GM12872 (cell line): ENCODE data around the gene TOGARAM2.

Source experiments
- CTCF ChIP-seq: IDR thresholded peaks from 3 replicates; pipeline ENCODE4 v1.5.1; 2011; ENCODE audit warnings: low read depth, mild to moderate bottlenecking, low read length, moderate library complexity; ENCODE audit not compliant: insufficient read depth

The TOGARAM2 gene

GRCh38 chr2:29060441-29060840, 79.3 kb downstream of the TOGARAM2 start:
- TF ChIP-seq CTCF = no peak

GRCh38 chr2:29061176-29061575, 80.1 kb downstream of the TOGARAM2 start:
- TF ChIP-seq CTCF = no peak

- no peak for TF ChIP-seq CTCF
These were observed 80.5 kb downstream of the TOGARAM2 start for GRCh38 chr2:29061616-29062015.

- TF ChIP-seq CTCF = no peak
These were observed 81.3 kb downstream of the TOGARAM2 start for GRCh38 chr2:29062371-29062770.

GRCh38 chr2:29063056-29063455, 82.0 kb downstream of the TOGARAM2 start:
- no peak for TF ChIP-seq CTCF

GRCh38 chr2:29063646-29064345, 82.7 kb downstream of the TOGARAM2 start:
- TF ChIP-seq CTCF = no peak

- TF ChIP-seq CTCF = no peak
These were observed 83.2 kb downstream of the TOGARAM2 start for GRCh38 chr2:29064346-29064715.
